IPS DF 6.9 (cell line): Measurements from ENCODE around the gene DDC.

Source experiments
- DNase-seq: peaks from one replicate; pipeline ENCODE4 v3.0.0-alpha.2; 2013; ENCODE audit warnings: low read depth, low spot score
- H3K27ac ChIP-seq: one replicate; pipeline ENCODE4 v1.5.1; 2013; ENCODE audit warnings: low read length, control low read depth
- H3K27me3 ChIP-seq: 2 replicates; pipeline ENCODE4 v1.6.1; 2013; ENCODE audit warnings: mild to moderate bottlenecking, low read length; ENCODE audit not compliant: control insufficient read depth, insufficient read depth
- H3K36me3 ChIP-seq: 2 replicates; pipeline ENCODE4 v1.6.1; 2013; ENCODE audit warnings: low read length; ENCODE audit not compliant: control insufficient read depth, insufficient read depth
- H3K4me1 ChIP-seq: 2 replicates; pipeline ENCODE4 v1.6.1; 2013; ENCODE audit warnings: low read length; ENCODE audit not compliant: control insufficient read depth, insufficient read depth
- H3K4me3 ChIP-seq: 2 replicates; pipeline ENCODE4 v1.5.1; 2013; ENCODE audit warnings: mild to moderate bottlenecking, low read length
- H3K9me3 ChIP-seq: 2 replicates; pipeline ENCODE4 v1.6.1; 2013; ENCODE audit warnings: low read length, inconsistent platforms; ENCODE audit not compliant: control insufficient read depth, insufficient read depth
- WGBS: extraction: QIAGEN DNeasy Blood & Tissue Kit; methylation state at CpG from one replicate; pipeline ENCODE4 v1.1.7; 2013; ENCODE audit warnings: mixed read lengths, missing lambda C conversion rate; ENCODE audit not compliant: insufficient read length, insufficient coverage; 5-methylcytosine and 5-hydroxymethylcytosine counted together

DDC gene

GRCh38 chr7:50598460-50599343 lies 33.5 kb upstream of the DDC start:
- Histone ChIP-seq H3K4me3 (no peak overlapping the region), H3K4me1 (peaks cover 4% of the 10 kb centered on the region), H3K27ac (no peak overlapping the region), H3K36me3 (no peaks in the 10 kb centered on the region), H3K27me3 (no peaks in the 10 kb centered on the region), H3K9me3 (no peaks in the 10 kb centered on the region)
- DNase-seq, result no peak
- WGBS, result no CpG with 5 or more reads among the region's 18 CpGs

DNA sequence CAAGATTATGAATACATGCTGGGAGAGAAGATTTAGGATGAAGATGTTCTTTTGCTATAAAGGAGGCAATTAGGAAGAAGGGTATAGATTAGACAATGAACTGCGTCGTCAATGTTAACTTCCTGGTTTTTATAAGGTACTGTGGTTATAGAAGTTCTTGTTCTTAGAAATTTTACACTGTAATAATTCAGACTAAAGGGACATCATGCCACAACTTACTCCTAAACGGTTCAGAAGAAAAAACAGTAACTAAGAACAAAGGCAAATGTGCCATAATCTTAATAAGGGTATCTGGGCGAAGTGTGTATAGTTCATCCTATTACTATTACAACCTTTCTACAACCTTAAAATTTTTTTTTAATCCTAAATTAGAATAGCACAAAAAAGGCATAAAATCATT lies 31.3 kb upstream of the DDC start:
- H3K4me3 ChIP-seq, result no peak overlapping the region
- peaks cover 5% of the 10 kb centered on the region; the same call in 1 of the 2 replicates for H3K36me3 ChIP-seq
- H3K9me3 ChIP-seq, result no peaks in the 10 kb centered on the region
- DNase-seq, result no peak
- no peaks in the 10 kb centered on the region for H3K4me1 ChIP-seq
- H3K27ac ChIP-seq, result no peak overlapping the region
- H3K27me3 ChIP-seq, result no peaks in the 10 kb centered on the region
- WGBS, result no CpG with 5 or more reads among the region's 4 CpGs

DNA sequence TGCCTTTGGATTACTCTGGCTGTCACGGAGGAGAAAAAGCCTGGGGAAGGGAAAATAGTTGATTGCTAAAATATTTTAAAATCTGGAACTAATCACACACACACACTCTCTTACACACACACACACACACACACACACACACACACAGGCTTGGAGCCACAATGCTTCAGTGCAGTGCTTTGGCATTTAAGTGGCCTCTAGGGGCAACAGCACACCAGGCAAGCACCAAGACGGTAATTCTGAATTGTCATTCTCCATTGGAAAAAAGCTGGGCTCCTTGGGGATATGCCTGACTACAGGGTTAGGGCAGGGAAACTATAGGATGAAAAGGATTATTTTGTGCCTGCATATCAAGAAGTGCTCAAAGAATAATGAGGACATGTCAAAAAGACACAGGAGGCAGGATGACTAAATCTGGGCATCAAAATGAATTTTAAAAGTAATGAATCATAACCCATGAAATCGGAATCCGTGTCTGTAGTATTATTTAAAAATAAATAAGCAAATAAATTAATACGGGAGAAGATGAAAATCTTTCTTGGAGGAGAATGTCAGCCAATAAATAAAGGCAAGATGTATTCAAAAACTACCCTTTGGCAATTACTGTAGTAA lies 30.4 kb upstream of the DDC start:
- H3K4me3 ChIP-seq, result no peak overlapping the region
- H3K9me3 ChIP-seq, result no peaks in the 10 kb centered on the region
- no peak overlapping the region for H3K27ac ChIP-seq
- DNase-seq, result no peak
- no peaks in the 10 kb centered on the region for H3K27me3 ChIP-seq
- H3K36me3 ChIP-seq, result peaks cover 5% of the 10 kb centered on the region; the same call in 1 of the 2 replicates
- WGBS, result no CpG with 5 or more reads among the region's 5 CpGs
- H3K4me1 ChIP-seq, result no peaks in the 10 kb centered on the region

DNA sequence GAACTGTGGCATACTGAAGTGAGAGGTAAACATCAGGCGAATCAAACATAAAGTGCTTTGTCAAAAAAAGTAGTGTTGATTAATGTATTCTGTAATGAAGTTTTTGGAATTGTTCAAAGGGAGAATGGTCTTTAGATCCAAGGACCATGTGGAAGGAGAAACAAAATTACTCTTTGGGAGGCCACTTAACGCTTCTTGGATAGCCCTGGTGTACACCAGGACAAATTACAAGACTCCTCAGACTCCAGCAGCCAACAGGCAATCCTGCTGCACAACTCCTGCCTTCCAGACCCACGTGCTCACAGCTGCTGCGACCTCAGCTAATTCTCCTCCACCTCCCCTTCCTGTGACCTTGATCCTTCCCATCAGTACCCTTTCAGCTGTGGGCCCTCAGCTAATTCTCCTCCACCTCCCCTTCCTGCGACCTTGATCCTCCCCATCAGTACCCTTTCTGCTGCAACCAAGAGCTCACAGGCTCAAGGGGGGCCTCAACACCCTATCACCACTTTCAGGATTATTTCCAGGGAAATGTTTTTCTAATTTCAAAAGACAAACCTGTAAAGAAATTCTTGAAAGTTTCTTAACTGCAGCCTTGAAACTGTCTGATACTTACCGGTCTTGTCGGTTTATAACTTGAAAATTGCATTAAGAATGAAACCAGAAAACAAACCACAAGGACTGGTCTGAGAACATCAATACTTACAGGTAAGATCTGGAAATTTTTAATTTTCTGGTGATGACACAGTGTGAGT lies 29.7 kb upstream of the DDC start:
- H3K4me3 ChIP-seq, result no peak overlapping the region
- no peaks in the 10 kb centered on the region for H3K9me3 ChIP-seq
- no peaks in the 10 kb centered on the region for H3K27me3 ChIP-seq
- DNase-seq, result no peak
- H3K36me3 ChIP-seq, result peaks cover 5% of the 10 kb centered on the region; the same call in 1 of the 2 replicates
- no peak overlapping the region for H3K27ac ChIP-seq
- no peaks in the 10 kb centered on the region for H3K4me1 ChIP-seq
- WGBS, result no CpG with 5 or more reads among the region's 7 CpGs

GRCh38 chr7:50594136-50594535 lies 28.9 kb upstream of the DDC start:
- peaks cover 5% of the 10 kb centered on the region; the same call in 1 of the 2 replicates for H3K36me3 ChIP-seq
- WGBS, result no CpG with 5 or more reads among the region's 4 CpGs
- no peak overlapping the region for H3K4me3 ChIP-seq
- H3K27ac ChIP-seq, result no peak overlapping the region
- H3K27me3 ChIP-seq, result no peaks in the 10 kb centered on the region
- H3K9me3 ChIP-seq, result no peaks in the 10 kb centered on the region
- no peaks in the 10 kb centered on the region for H3K4me1 ChIP-seq
- DNase-seq, result no peak

GRCh38 chr7:50592940-50593339 lies 27.7 kb upstream of the DDC start:
- H3K4me3 ChIP-seq, result no peak overlapping the region
- no peaks in the 10 kb centered on the region for H3K4me1 ChIP-seq
- no peak for DNase-seq
- no peaks in the 10 kb centered on the region for H3K27me3 ChIP-seq
- no peaks in the 10 kb centered on the region for H3K9me3 ChIP-seq
- no CpG with 5 or more reads among the region's 13 CpGs for WGBS
- H3K36me3 ChIP-seq, result peaks cover 5% of the 10 kb centered on the region; the same call in 1 of the 2 replicates
- no peak overlapping the region for H3K27ac ChIP-seq

DNA sequence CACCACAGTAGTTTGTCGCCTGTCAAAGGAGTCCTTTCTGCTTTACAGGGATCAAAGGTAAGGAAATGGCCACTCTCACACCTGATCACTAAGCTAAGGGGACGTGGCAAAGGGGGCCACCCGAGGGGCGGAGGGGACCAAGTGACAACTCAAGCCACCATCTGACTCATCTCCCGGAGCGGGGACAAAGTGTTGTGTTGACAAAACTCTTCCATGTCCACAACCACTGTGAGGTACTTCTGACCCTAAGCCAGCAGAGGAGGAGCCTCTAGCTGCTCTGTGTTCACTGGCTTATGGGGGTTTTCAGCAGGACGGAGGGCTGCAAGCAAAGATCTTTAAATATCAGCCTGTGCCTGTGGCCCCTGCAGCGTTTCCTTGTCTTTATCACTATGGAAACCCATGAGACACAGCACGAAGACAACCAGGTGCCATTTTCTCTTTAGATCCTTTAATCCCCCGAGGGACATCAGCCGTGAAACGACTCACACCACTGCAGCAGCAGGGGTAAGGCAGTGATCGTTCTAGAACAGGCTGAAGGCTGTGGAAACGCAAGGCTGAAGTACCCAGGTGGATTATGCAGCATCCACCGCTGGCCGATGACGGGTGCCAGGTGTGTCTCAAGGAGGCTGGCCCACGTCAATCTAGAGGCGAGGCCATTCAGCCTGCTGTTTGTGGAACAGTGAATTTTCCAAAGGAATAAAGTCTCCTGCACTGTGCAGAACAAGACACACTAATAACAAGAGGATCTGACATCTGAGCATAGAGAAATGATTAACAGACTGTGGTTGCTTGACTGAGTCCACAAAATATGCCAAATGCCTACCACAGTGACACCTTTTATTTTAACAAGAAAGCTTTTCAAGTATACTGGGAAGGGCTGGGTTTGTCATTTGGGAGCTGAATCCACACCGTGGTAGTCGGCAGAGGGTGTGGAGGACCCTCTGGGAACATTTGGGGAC lies 26.6 kb upstream of the DDC start:
- H3K27me3 ChIP-seq, result no peaks in the 10 kb centered on the region
- H3K27ac ChIP-seq, result no peak overlapping the region
- no peaks in the 10 kb centered on the region for H3K9me3 ChIP-seq
- H3K4me1 ChIP-seq, result no peaks in the 10 kb centered on the region
- DNase-seq, result no peak
- no peak overlapping the region for H3K4me3 ChIP-seq
- no CpG with 5 or more reads among the region's 21 CpGs for WGBS
- H3K36me3 ChIP-seq, result peaks cover 5% of the 10 kb centered on the region; the same call in 1 of the 2 replicates

- Histone ChIP-seq H3K9me3 (no peaks in the 10 kb centered on the region), H3K4me3 (no peak overlapping the region), H3K27ac (no peak overlapping the region), H3K4me1 (no peaks in the 10 kb centered on the region), H3K27me3 (no peaks in the 10 kb centered on the region), H3K36me3 (peaks cover 5% of the 10 kb centered on the region; the same call in 1 of the 2 replicates)
- DNase-seq, result no peak
- no CpG with 5 or more reads among the region's 5 CpGs for WGBS
Observed at GRCh38 chr7:50591098-50591479, 25.9 kb upstream of the DDC start.

- Histone ChIP-seq H3K4me3 (no peak overlapping the region), H3K27me3 (no peaks in the 10 kb centered on the region), H3K36me3 (peaks cover 5% of the 10 kb centered on the region; the same call in 1 of the 2 replicates), H3K27ac (no peak overlapping the region), H3K9me3 (no peaks in the 10 kb centered on the region), H3K4me1 (no peaks in the 10 kb centered on the region)
- no CpG with 5 or more reads among the region's 13 CpGs for WGBS
- DNase-seq, result no peak
Observed at GRCh38 chr7:50590535-50590934, 25.3 kb upstream of the DDC start.
